ENCODE measurements around the gene CTNNAL1.

DNA sequence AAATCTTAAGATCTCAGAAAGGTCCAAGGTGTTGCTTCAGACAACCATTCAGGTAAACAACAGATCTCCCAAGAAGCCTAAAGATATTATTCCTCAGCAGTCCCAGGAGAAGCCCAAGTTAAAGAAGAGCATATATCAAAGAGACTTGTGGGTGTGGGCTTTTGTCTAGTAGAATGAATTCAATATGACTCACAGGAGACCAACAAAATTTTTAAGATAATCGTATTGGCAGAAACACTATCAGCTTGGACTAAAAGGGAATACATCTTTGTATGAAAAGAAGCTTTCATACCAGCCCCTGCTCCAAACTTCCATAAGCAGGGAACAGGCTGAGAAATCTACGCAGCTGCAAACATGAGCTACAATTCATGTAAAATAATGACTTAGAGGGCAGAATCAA is 10.2 kb downstream of the CTNNAL1 start:
- TF ChIP-seq MYBL2 (IDR thresholded peaks at IDR 0.05; ENCODE audit: low read depth) (no peak), MYBL2 (CRISPR knock-in tag; IDR thresholded peaks at IDR 0.05; ENCODE audit: borderline replicate concordance) (no peak), ZNF24 (IDR thresholded peaks at IDR 0.05) (no peak), EP300 (IDR thresholded peaks at IDR 0.05; ENCODE audit: low read length) (no peak), NR1H2 (CRISPR knock-in tag; IDR thresholded peaks at IDR 0.05) (no peak), ARNT (IDR thresholded peaks at IDR 0.05) (no peak), ZNF76 (CRISPR knock-in tag; IDR thresholded peaks at IDR 0.05; ENCODE audit: borderline replicate concordance) (no peak), NFXL1 (CRISPR knock-in tag; IDR thresholded peaks at IDR 0.05) (no peak)
- TF ChIP-seq, protein P1, sequence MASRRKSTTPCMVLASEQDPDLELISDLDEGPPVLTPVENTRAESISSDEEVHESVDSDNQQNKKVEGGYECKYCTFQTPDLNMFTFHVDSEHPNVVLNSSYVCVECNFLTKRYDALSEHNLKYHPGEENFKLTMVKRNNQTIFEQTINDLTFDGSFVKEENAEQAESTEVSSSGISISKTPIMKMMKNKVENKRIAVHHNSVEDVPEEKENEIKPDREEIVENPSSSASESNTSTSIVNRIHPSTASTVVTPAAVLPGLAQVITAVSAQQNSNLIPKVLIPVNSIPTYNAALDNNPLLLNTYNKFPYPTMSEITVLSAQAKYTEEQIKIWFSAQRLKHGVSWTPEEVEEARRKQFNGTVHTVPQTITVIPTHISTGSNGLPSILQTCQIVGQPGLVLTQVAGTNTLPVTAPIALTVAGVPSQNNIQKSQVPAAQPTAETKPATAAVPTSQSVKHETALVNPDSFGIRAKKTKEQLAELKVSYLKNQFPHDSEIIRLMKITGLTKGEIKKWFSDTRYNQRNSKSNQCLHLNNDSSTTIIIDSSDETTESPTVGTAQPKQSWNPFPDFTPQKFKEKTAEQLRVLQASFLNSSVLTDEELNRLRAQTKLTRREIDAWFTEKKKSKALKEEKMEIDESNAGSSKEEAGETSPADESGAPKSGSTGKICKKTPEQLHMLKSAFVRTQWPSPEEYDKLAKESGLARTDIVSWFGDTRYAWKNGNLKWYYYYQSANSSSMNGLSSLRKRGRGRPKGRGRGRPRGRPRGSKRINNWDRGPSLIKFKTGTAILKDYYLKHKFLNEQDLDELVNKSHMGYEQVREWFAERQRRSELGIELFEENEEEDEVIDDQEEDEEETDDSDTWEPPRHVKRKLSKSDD (conservative IDR thresholded peaks at IDR 0.05; ENCODE audit: low read length) = no peak
